GM19035 (cell line): Measurements from ENCODE around the gene LIN9.

ENCODE experiments used
- ATAC-seq: cut with Tn5 transposase; IDR thresholded peaks from one replicate; pipeline ENCODE4 v1.9.1; 2021; ENCODE audit not compliant: unreplicated experiment

The LIN9 gene

DNA sequence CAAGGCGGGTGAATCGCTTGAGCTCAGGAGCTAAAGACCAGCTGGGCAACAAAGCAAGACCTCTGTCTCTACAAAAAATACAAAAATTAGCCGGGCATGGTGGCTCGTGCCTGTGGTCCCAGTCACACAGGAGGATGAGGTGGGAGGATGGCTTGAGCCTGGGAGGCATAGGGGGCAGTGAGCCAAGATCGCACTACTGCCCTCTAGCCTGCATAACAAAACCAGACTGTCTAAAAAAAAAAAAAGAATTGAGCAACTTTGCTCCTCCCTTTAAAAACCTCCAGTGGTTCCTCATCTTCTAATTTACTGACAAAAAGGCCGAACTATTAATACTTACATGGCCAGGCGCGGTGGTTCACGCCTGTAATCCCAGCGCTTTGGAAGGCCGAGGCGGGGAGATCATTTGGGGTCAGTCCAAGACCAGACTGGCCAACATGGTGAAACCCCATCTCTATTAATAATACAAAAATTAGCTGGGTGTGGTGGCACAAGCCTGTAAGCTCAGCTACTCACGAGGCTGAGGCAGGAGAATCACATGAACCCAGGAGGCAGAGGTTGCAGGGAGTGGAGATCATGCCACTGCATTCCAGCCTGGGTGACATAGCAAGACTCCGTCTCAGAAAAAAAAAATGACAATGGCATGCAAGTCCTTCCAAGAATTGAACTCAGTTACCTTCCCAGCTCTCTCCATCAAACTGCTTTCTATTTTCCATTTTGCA is 126.8 kb downstream of the LIN9 start:
- no peak for ATAC-seq
